Breast epithelium (tissue), 4 donors: ENCODE results near the gene TTC23. TPM values are rescaled to one million over a fixed set of nuclear protein-coding genes. Genes with fewer than 3 reads are reported as not detected.

Experiments
- DNase-seq, 2 donors: peaks; one replicate each; pipeline ENCODE4 v3.0.0-alpha.2; 2019; ENCODE audit warnings: low spot score in 2 of 2
- H3K27ac ChIP-seq, 2 donors: fragments of 200-600 bp; sonication (generic) in 1 of 2; one replicate each; pipeline ENCODE4 v1.5.1; 2016 to 2019; ENCODE audit warnings: mild to moderate bottlenecking in 1 of 2
- H3K27me3 ChIP-seq, 2 donors: fragments of 200-600 bp; sonication (generic) in 1 of 2; one replicate each; pipeline versions ENCODE4 v1.5.1 to v1.6.0; 2017 to 2019; ENCODE audit warnings: control low read depth in 1 of 2, mild to moderate bottlenecking in 1 of 2
- H3K36me3 ChIP-seq: fragments of 200-600 bp; one replicate; pipeline ENCODE4 v1.5.1; 2019
- H3K4me1 ChIP-seq, 2 donors: fragments of 200-600 bp; sonication (generic); one replicate each; pipeline ENCODE4 v1.5.1; 2016 to 2019; ENCODE audit warnings: control low read depth in 1 of 2
- H3K4me3 ChIP-seq, 3 donors: fragments of 200-600 bp; sonication (generic); 1 replicate in 2 of 3; 2 replicates in 1 of 3; pipeline ENCODE4 v1.5.1; 2016 to 2019; ENCODE audit warnings: mild to moderate bottlenecking in 3 of 3, moderate library complexity in 2 of 3
- H3K9me3 ChIP-seq, 2 donors: fragments of 200-600 bp; sonication (generic) in 1 of 2; one replicate each; pipeline ENCODE4 v1.5.1; 2016 to 2019; ENCODE audit warnings: control low read depth in 1 of 2
- POLR2A ChIP-seq: fragments of 450-650 bp; IDR thresholded peaks from one replicate; pipeline ENCODE4 v1.6.1; 2016; ENCODE audit warnings: antibody characterized with exemption, mild to moderate bottlenecking, moderate library complexity
- POLR2AphosphoS5 ChIP-seq, 3 donors: sonication (generic); formaldehyde crosslinking; IDR thresholded peaks; one replicate each; pipeline ENCODE4 v1.6.1; 2017; ENCODE audit warnings: antibody characterized with exemption in 3 of 3
- intact Hi-C: fragments of 100-400 bp; cut with DNase I; formaldehyde crosslinking; loops from one replicate; pipeline ENCODE4 v1.15.1; 2023; ENCODE audit warnings: low total_unique reads
- total RNA-seq, 3 donors: library from RNA; depleted of rRNA; stranded (reverse); fragments of >200 nt; gene quantifications; one replicate each; pipeline ENCODE4 v1.1.0, GENCODE V29; 2016
- TF ChIP-seq, protein P1 (sequence below), 3 donors: fragments of 450-650 bp; IDR thresholded peaks; one replicate each; pipeline ENCODE4 v1.5.1; 2016 to 2017; ENCODE audit warnings: antibody characterized with exemption in 3 of 3, mild to moderate bottlenecking in 3 of 3, moderate library complexity in 3 of 3

TTC23 gene
- total RNA-seq, 3 donors from 2014 or later: 19.2 to 43.9 (median 29.5) TPM

DNA sequence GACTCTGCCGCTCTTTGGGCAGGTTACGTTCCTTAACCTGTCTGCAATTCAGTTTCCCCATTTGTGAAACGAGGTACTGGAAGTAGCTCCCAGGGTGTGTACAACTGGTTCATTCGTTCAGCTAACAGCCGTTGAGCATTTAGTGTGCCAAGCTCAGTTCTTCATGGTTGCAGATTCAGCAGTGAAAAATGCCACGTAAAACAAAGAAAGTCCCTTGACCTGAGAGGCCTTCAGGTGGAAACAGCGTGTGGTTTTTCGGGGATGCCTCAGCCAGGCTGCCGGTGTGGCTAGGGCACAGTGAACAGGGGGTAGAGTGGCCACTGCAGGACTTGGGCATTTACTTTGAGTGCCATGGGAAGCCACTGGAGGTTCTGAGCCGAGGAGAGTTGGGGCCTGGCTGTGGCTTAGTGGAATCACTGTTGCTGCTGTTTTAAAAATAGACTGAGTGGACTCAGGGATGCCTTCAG, 139.8 kb downstream of the TTC23 start:
- no peaks in the 10 kb centered on the region for H3K9me3 ChIP-seq
- H3K4me1 ChIP-seq: no peaks in the 10 kb centered on the region
- TF ChIP-seq POLR2AphosphoS5 (IDR thresholded peaks at IDR 0.05): no peak
- TF ChIP-seq, protein P1, sequence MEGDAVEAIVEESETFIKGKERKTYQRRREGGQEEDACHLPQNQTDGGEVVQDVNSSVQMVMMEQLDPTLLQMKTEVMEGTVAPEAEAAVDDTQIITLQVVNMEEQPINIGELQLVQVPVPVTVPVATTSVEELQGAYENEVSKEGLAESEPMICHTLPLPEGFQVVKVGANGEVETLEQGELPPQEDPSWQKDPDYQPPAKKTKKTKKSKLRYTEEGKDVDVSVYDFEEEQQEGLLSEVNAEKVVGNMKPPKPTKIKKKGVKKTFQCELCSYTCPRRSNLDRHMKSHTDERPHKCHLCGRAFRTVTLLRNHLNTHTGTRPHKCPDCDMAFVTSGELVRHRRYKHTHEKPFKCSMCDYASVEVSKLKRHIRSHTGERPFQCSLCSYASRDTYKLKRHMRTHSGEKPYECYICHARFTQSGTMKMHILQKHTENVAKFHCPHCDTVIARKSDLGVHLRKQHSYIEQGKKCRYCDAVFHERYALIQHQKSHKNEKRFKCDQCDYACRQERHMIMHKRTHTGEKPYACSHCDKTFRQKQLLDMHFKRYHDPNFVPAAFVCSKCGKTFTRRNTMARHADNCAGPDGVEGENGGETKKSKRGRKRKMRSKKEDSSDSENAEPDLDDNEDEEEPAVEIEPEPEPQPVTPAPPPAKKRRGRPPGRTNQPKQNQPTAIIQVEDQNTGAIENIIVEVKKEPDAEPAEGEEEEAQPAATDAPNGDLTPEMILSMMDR (IDR thresholded peaks at IDR 0.05): no peak
- TF ChIP-seq POLR2A: no peak
- peak overlapping the region; percentile 77 to 82 for H3K27ac ChIP-seq
- H3K36me3 ChIP-seq: no peaks in the 10 kb centered on the region
- no peaks in the 10 kb centered on the region for H3K27me3 ChIP-seq
- intact Hi-C loops: loop anchor here (5.0 kb wide), 1 partner anchor 103 kb away; no protein-coding TSS in a partner anchor
- DNase-seq: no peak
- H3K4me3 ChIP-seq: peak overlapping the region in 2 of 3 donors; percentile 70 to 87

DNA sequence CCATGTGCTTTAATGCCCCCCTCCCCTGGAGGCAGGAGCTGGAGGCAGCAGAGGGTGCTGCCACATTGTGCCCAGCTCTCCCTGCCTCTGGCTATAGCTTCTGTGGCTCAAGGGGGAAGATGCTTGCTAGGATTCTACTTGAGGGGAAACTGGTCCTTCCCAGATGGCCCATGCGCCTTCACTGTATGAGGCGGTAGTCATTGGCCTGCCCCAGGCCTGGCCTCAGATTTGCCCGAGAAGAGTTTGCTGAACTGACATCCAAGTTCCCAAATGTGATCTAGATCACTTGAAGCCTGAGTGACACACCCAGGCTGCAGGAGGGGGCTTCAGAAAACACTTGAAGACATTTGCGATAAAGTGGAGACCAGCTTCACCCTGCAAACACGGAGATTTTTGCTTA, 140.4 kb downstream of the TTC23 start:
- Histone ChIP-seq H3K27me3 (no peaks in the 10 kb centered on the region), H3K36me3 (no peaks in the 10 kb centered on the region), H3K9me3 (no peaks in the 10 kb centered on the region), H3K4me3 (peak overlapping the region in 2 of 3 donors; percentile 70 to 87), H3K4me1 (no peaks in the 10 kb centered on the region), H3K27ac (peak overlapping the region; percentile 77 to 82)
- no peak for DNase-seq
- no peak for TF ChIP-seq POLR2AphosphoS5 (IDR thresholded peaks at IDR 0.05)
- TF ChIP-seq, protein P1 (IDR thresholded peaks at IDR 0.05): no peak
- no peak for TF ChIP-seq POLR2A
- intact Hi-C loops: loop anchor here (5.0 kb wide), 1 partner anchor 103 kb away; no protein-coding TSS in a partner anchor

DNA sequence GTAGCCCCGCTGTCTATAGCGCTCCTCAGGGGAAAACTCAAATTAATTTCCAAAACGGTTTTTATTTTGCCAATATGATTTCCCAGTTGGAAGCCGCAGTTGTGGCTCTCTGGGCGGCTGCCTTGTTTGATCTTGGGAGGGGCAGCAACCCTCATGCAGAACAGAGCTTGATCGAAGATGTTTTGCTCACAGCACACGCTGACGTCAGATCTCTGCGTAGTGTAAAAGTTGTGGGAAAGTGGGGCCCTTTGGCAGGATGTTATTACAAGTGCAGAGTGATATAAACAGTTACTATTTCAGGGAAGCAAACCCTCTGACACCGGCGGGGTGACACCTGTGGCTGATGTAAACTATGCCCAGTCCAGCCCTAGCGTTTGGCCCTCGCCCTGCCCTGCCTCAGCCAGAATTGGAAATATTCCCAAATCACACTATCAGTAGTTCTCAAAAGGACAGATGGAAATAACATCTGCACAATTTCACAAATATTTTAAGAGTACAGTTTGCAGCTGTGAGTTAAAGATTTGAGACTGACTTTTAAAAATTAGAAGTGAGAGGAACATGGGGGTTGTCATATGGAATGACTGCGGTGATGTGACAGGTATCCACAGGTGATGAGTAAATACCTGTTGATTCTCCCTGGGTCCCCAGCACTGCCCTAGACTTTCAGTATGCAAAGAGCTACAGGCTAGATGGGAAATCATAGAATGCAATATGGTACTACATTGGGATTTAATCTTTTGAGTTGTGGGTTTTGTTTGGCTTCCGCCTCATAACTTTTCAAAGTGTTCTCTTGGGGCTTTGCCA, 142.8 kb downstream of the TTC23 start:
- Histone ChIP-seq H3K36me3 (no peaks in the 10 kb centered on the region), H3K27ac (peak overlapping the region; percentile 77 to 94), H3K27me3 (peaks cover 0 to 6% of the 10 kb centered on the region in 2 donors), H3K4me1 (no peaks in the 10 kb centered on the region), H3K9me3 (no peaks in the 10 kb centered on the region), H3K4me3 (peak overlapping the region; percentile 45 to 87 (median 70))
- TF ChIP-seq, protein P1 (IDR thresholded peaks at IDR 0.05): no peak
- TF ChIP-seq POLR2AphosphoS5 (IDR thresholded peaks at IDR 0.05): no peak
- TF ChIP-seq POLR2A: no peak
- intact Hi-C loops: loop anchor here (5.0 kb wide), 1 partner anchor 106 kb away; no protein-coding TSS in a partner anchor
- peak in 1 of 2 donors; percentile 48 for DNase-seq

DNA sequence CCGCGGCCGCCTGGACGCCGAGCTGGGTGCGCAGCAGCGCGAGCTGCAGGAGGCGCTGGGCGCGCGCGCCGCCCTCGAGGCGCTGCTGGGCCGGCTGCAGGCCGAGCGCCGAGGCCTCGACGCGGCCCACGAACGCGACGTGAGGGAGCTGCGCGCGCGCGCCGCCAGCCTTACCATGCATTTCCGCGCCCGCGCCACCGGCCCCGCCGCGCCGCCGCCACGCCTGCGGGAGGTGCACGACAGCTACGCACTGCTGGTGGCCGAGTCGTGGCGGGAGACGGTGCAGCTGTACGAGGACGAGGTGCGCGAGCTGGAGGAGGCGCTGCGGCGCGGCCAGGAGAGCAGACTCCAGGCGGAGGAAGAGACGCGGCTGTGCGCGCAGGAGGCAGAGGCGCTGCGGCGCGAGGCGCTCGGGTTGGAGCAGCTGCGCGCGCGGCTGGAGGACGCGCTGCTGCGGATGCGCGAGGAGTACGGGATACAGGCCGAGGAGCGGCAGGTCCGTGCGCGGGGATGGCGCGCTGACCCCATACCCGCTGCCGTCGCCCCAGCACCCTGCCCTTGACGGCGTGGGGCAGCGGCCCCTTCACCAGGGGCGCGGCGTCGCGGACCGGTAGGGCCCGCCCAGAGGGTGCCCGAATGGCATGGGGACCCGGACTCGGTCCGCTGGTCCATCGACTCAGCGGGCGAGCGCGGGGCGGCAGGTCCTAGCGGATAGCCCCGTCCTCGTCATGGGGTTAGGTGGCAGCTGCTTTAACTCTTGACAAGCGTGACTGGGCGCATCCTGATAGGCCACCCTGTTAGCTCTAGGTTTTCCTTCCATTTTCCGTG, 143.7 kb downstream of the TTC23 start:
- no peak for DNase-seq
- peak overlapping the region; percentile 77 to 94 for H3K27ac ChIP-seq
- H3K9me3 ChIP-seq: no peaks in the 10 kb centered on the region
- H3K27me3 ChIP-seq: peaks cover 0 to 6% of the 10 kb centered on the region in 2 donors
- H3K36me3 ChIP-seq: no peaks in the 10 kb centered on the region
- H3K4me3 ChIP-seq: peak overlapping the region; percentile 45 to 87 (median 70)
- TF ChIP-seq POLR2A (no peak), POLR2AphosphoS5 (IDR thresholded peaks at IDR 0.05) (no peak)
- TF ChIP-seq, protein P1 (IDR thresholded peaks at IDR 0.05): no peak
- intact Hi-C loops: loop anchor here (5.0 kb wide), 1 partner anchor 107 kb away; no protein-coding TSS in a partner anchor
- no peaks in the 10 kb centered on the region for H3K4me1 ChIP-seq
